Endodermal cell (in vitro differentiated cells): ENCODE results near the gene TRIM9. TPM values are rescaled to one million over a fixed set of nuclear protein-coding genes. Genes with fewer than 3 reads are reported as not detected.
"Not testable (repeated sequence)": the region's sequence is repeated elsewhere in the genome, so short reads cannot be mapped to it uniquely, and the experiment has no call there.

ENCODE experiments used
- DNase-seq: peaks from one replicate; pipeline ENCODE4 v3.0.0-alpha.2; 2017
- H3K27ac ChIP-seq: 2 replicates; pipeline ENCODE4 v1.5.1; 2013; ENCODE audit warnings: mild to moderate bottlenecking, low read depth, low read length, moderate library complexity
- H3K27me3 ChIP-seq: 2 replicates; pipeline ENCODE4 v1.6.1; 2013; ENCODE audit warnings: mild to moderate bottlenecking, low read length, moderate library complexity; ENCODE audit not compliant: insufficient read depth, control insufficient read depth, poor library complexity, severe bottlenecking
- H3K36me3 ChIP-seq: 2 replicates; pipeline ENCODE4 v1.7.0; 2013; ENCODE audit warnings: mild to moderate bottlenecking, low read length, moderate library complexity; ENCODE audit not compliant: control insufficient read depth, insufficient read depth
- H3K4me1 ChIP-seq: one replicate; pipeline ENCODE4 v1.7.0; 2013; ENCODE audit warnings: low read length; ENCODE audit not compliant: control insufficient read depth, insufficient read depth
- H3K4me3 ChIP-seq: 2 replicates; pipeline ENCODE4 v1.5.1; 2013; ENCODE audit warnings: mild to moderate bottlenecking, low read length, moderate library complexity
- H3K9ac ChIP-seq: 2 replicates; pipeline ENCODE4 v1.6.1; 2013; ENCODE audit warnings: mild to moderate bottlenecking, low read length, moderate library complexity; ENCODE audit not compliant: poor library complexity, severe bottlenecking; ENCODE audit errors: extremely low read depth
- H3K9me3 ChIP-seq: 2 replicates; pipeline ENCODE4 v1.6.1; 2013; ENCODE audit warnings: mild to moderate bottlenecking, low read length, moderate library complexity; ENCODE audit not compliant: control insufficient read depth
- H3K27ac Mint-ChIP-seq: 2 replicates; pipeline ENCODE4 v1.8.0; 2020; ENCODE audit warnings: mixed read lengths
- H3K27me3 Mint-ChIP-seq: 2 replicates; pipeline ENCODE4 v1.8.0; 2021; ENCODE audit warnings: mild to moderate bottlenecking, mixed read lengths; ENCODE audit not compliant: insufficient read depth
- H3K36me3 Mint-ChIP-seq: 2 replicates; pipeline ENCODE4 v1.8.0; 2020; ENCODE audit warnings: low read depth, mixed read lengths
- H3K4me1 Mint-ChIP-seq: 2 replicates; pipeline ENCODE4 v1.8.0; 2020; ENCODE audit warnings: mixed read lengths
- H3K4me3 Mint-ChIP-seq: 2 replicates; pipeline ENCODE4 v1.8.0; 2020; ENCODE audit warnings: mild to moderate bottlenecking, moderate library complexity, mixed read lengths
- H3K9me3 Mint-ChIP-seq: 2 replicates; pipeline ENCODE4 v1.8.0; 2020; ENCODE audit warnings: mild to moderate bottlenecking, mixed read lengths
- CTCF ChIP-seq: fragments of 200-600 bp; sonication (generic); conservative IDR thresholded peaks from 2 replicates; pipeline ENCODE4 v1.5.0; 2021; ENCODE audit warnings: antibody characterized with exemption, mild to moderate bottlenecking
- WGBS, 2 experiments: methylation state at CpG; one replicate each; pipeline versions ENCODE4 v1.1.5 to v1.1.7; 2013; ENCODE audit warnings: missing lambda C conversion rate in 2 of 2, mixed read lengths in 1 of 2; ENCODE audit not compliant: insufficient coverage in 1 of 2, insufficient read length in 1 of 2; 5-methylcytosine and 5-hydroxymethylcytosine counted together
- total RNA-seq, 2 donors: library from RNA; stranded (reverse); fragmentation: NEBNext Ultra II Directional in 1 of 2; extraction: Animal tissue kit (Norgen Biotek cat#: 25700) in 1 of 2; gene quantifications; 2 replicates in 1 of 2; 3 replicates in 1 of 2; pipeline ENCODE4 v1.2.1, GENCODE V29; 2021

The TRIM9 gene
- total RNA-seq, 2 donors from 2014 or later, result 0.81 to 0.82 TPM

- H3K4me1 Mint-ChIP-seq, result peaks cover 3% of the 10 kb centered on the region
- H3K36me3 ChIP-seq, result no peaks in the 10 kb centered on the region
- H3K36me3 Mint-ChIP-seq, result peaks cover 6% of the 10 kb centered on the region
- DNase-seq, result peak; percentile 85
- H3K4me3 Mint-ChIP-seq, result peak overlapping the region; percentile 80
- peaks cover 7% of the 10 kb centered on the region for H3K27me3 ChIP-seq
- H3K9me3 Mint-ChIP-seq, result peaks cover 3% of the 10 kb centered on the region
- no peak for TF ChIP-seq CTCF
- H3K4me1 ChIP-seq, result no peaks in the 10 kb centered on the region
- H3K27me3 Mint-ChIP-seq, result peaks cover 5% of the 10 kb centered on the region
- H3K9ac ChIP-seq, result peak overlapping the region; percentile 55
- H3K4me3 ChIP-seq, result peak overlapping the region; percentile 90
- no peaks in the 10 kb centered on the region for H3K9me3 ChIP-seq
- peak overlapping the region; percentile 86 for H3K27ac Mint-ChIP-seq
- no peak overlapping the region for H3K27ac ChIP-seq
- WGBS, 2 experiments, result 2 to 6% methylated on average over 10 to 26 of the region's 26 CpGs
Measured at GRCh38 chr14:50943261-50943942, 151.5 kb downstream of the TRIM9 start.

- not testable (repeated sequence) for H3K4me3 ChIP-seq, H3K36me3 ChIP-seq, H3K9ac ChIP-seq, H3K36me3 Mint-ChIP-seq, H3K27me3 Mint-ChIP-seq, H3K4me1 Mint-ChIP-seq, H3K27ac ChIP-seq, H3K9me3 Mint-ChIP-seq, H3K4me1 ChIP-seq, DNase-seq, H3K4me3 Mint-ChIP-seq, H3K27me3 ChIP-seq, H3K9me3 ChIP-seq, H3K27ac Mint-ChIP-seq
- 91 to 95% methylated on average over 8 of the region's 8 CpGs for WGBS, 2 experiments
Measured at GRCh38 chr14:50941638-50942037, 153.3 kb downstream of the TRIM9 start.

- no peak for TF ChIP-seq CTCF
- no peaks in the 10 kb centered on the region for H3K36me3 ChIP-seq
- H3K36me3 Mint-ChIP-seq, result peaks cover 6% of the 10 kb centered on the region
- 83 to 87% methylated on average over 6 of the region's 6 CpGs for WGBS, 2 experiments
- peaks cover 4% of the 10 kb centered on the region for H3K4me1 Mint-ChIP-seq
- H3K27ac ChIP-seq, result no peak overlapping the region
- no peaks in the 10 kb centered on the region for H3K9me3 ChIP-seq
- no peak overlapping the region for H3K4me3 ChIP-seq
- no peak overlapping the region for H3K4me3 Mint-ChIP-seq
- no peak overlapping the region for H3K9ac ChIP-seq
- peaks cover 2% of the 10 kb centered on the region for H3K27me3 Mint-ChIP-seq
- DNase-seq, result no peak
- no peaks in the 10 kb centered on the region for H3K4me1 ChIP-seq
- no peaks in the 10 kb centered on the region for H3K9me3 Mint-ChIP-seq
- no peak overlapping the region for H3K27ac Mint-ChIP-seq
- H3K27me3 ChIP-seq, result peaks cover 7% of the 10 kb centered on the region
Measured at GRCh38 chr14:50941151-50941550, 153.8 kb downstream of the TRIM9 start.

- H3K9me3 ChIP-seq, result no peaks in the 10 kb centered on the region
Measured at GRCh38 chr14:50937800-50938199, 157.1 kb downstream of the TRIM9 start.

More at GRCh38 chr14:50937800-50938199, 157.1 kb downstream of the TRIM9 start:
- no peak for TF ChIP-seq CTCF
- Histone ChIP-seq H3K27me3 (no peaks in the 10 kb centered on the region), H3K9ac (no peak overlapping the region), H3K27ac (no peak overlapping the region), H3K4me1 (no peaks in the 10 kb centered on the region), H3K4me3 (no peak overlapping the region), H3K36me3 (no peaks in the 10 kb centered on the region)
- no peak overlapping the region for H3K27ac Mint-ChIP-seq
- DNase-seq, result no peak
- no peak overlapping the region for H3K4me3 Mint-ChIP-seq
- H3K36me3 Mint-ChIP-seq, result peaks cover 16% of the 10 kb centered on the region
- H3K9me3 Mint-ChIP-seq, result no peaks in the 10 kb centered on the region
- WGBS, 2 experiments, result 89 to 94% methylated on average over 3 of the region's 4 CpGs
- peaks cover 6% of the 10 kb centered on the region for H3K4me1 Mint-ChIP-seq
- no peaks in the 10 kb centered on the region for H3K27me3 Mint-ChIP-seq
